Pancreas (tissue), 10 donors: ENCODE data around the gene CCL18. TPM values are rescaled to one million over a fixed set of nuclear protein-coding genes. Genes with fewer than 3 reads are reported as not detected.
"Not testable (repeated sequence)": the region's sequence is repeated elsewhere in the genome, so short reads cannot be mapped to it uniquely, and the experiment has no call there.

Source experiments
- ATAC-seq, 4 donors: fragments of 200-7000 bp; cut with Tn5 transposase; one replicate each; pipeline versions ENCODE4 v1.8.0 to v1.9.1; 2020; ENCODE audit warnings: mild to moderate bottlenecking in 4 of 4, moderate library complexity in 4 of 4
- DNase-seq, 6 donors: peaks; one replicate each; pipeline ENCODE4 v3.0.0-alpha.2; 2020
- FAIRE-seq: peaks from 2 replicates; lab custom pipeline; 2012; peaks lifted over from hg19 to GRCh38; lab: Jason Lieb, UNC
- H3K27ac ChIP-seq, 4 donors: fragments of 200-600 bp; sonication (generic); 1 replicate in 3 of 4; 2 replicates in 1 of 4; pipeline versions ENCODE4 v1.5.0 to v1.8.0; 2020
- H3K27me3 ChIP-seq, 4 donors: fragments of 200-600 bp; one replicate each; pipeline ENCODE4 v1.8.0; 2021
- H3K36me3 ChIP-seq, 3 donors: fragments of 200-600 bp; sonication (generic) in 1 of 3; one replicate each; pipeline versions ENCODE4 v1.5.0 to v1.8.0; 2020 to 2021
- H3K4me1 ChIP-seq, 3 donors: fragments of 200-600 bp; one replicate each; pipeline ENCODE4 v1.8.0; 2021
- H3K4me3 ChIP-seq, 4 donors: fragments of 200-600 bp; sonication (generic) in 2 of 4; one replicate each; pipeline versions ENCODE4 v1.5.0 to v1.8.0; 2020 to 2021
- H3K9me3 ChIP-seq, 4 donors: fragments of 200-600 bp; one replicate each; pipeline ENCODE4 v1.8.0; 2021
- CTCF ChIP-seq, 4 donors: fragments of 200-600 bp; sonication (generic) in 3 of 4; IDR thresholded peaks; one replicate each; pipeline versions ENCODE4 v1.5.0 to v1.8.0; 2021; ENCODE audit warnings: antibody characterized with exemption in 4 of 4
- WGBS, 2 donors: extraction: QIAGEN DNeasy Blood & Tissue Kit; methylation state at CpG; one replicate each; pipeline ENCODE4 v1.1.7; 2013; 5-methylcytosine and 5-hydroxymethylcytosine counted together
- intact Hi-C, 3 donors: fragments of 100-400 bp; cut with DNase I; formaldehyde crosslinking; loops; one replicate each; pipeline versions ENCODE4 v1.11.1 to v1.14.2; 2022
- polyA plus RNA-seq, 2 donors: library from polyadenylated mRNA; stranded (reverse); fragments of 200-250 nt; gene quantifications; one replicate each; pipeline ENCODE4 v1.2.3, GENCODE V29; 2013
- total RNA-seq, 6 donors: library from RNA; stranded (reverse); fragmentation: NEBNext Ultra II Directional in 4 of 6; extraction: Animal tissue kit (Norgen Biotek cat#: 25700) in 4 of 6; gene quantifications; one replicate each; pipeline versions ENCODE4 v1.2.1 to v1.2.4, GENCODE V29; 2021 to 2023
- donor health status: healthy with polysubstance abuse.
- donor health status: DM: no; HTN: no; CAD: no; lungs with moderate emphysema.
- donor health status: DM: no; HTN: no; CAD: no.
- donor health status: control.
- donor health status: control.
- donor health status: Bipolar disorder and iron deficiency.
- donor health status: DM: yes; HTN: yes; CAD: no.
- donor health status: DM: no; HTN: no; CAD: no.
- donor health status: DM: no; HTN: no; CAD: no.
- donor health status: DM: yes; HTN: yes; CAD: no.

The CCL18 gene
- total RNA-seq (1 to 10 TPM in 2 of 6 donors, under 1 TPM in 2, not detected in 2; 0.13 to 1.5 (median 1.1) TPM), polyA plus RNA-seq (not detected)

GRCh38 chr17:36063786-36064541 is at the start of gene CCL18:
Gene CCL18, plus strand, starts transcription at chr17:36064272. Its CDS starts 71 bp downstream, at chr17:36064343.
- H3K4me3 ChIP-seq, result no peak within 1 kb of the TSS
- FAIRE-seq (no peak), DNase-seq (no peak), ATAC-seq (no peak)
- no peak within 1 kb of the TSS for H3K27ac ChIP-seq
- WGBS, 2 donors, result 57 to 62% methylated on average over 5 of the region's 5 CpGs
- H3K36me3 ChIP-seq, result no peaks in the 10 kb centered on the region
- TF ChIP-seq CTCF (IDR thresholded peaks at IDR 0.05), result no peak
- intact Hi-C loops, result loop anchor here in 1 of 3 donors (10.0 kb wide), 1 partner anchor 89 kb away; no protein-coding TSS in a partner anchor
- no peaks in the 10 kb centered on the region for H3K9me3 ChIP-seq
- no peaks in the 10 kb centered on the region for H3K4me1 ChIP-seq
- H3K27me3 ChIP-seq, result no peaks in the 10 kb centered on the region

- Histone ChIP-seq H3K27me3 (no peaks in the 10 kb centered on the region), H3K36me3 (no peaks in the 10 kb centered on the region), H3K4me1 (no peaks in the 10 kb centered on the region), H3K4me3 (no peak overlapping the region), H3K9me3 (no peaks in the 10 kb centered on the region), H3K27ac (no peak overlapping the region)
- WGBS, 2 donors, result 69 to 71% methylated on average over 5 of the region's 5 CpGs
- ATAC-seq, result no peak
- intact Hi-C loops, result no loop called here
- DNase-seq, result no peak
- TF ChIP-seq CTCF (IDR thresholded peaks at IDR 0.05), result no peak
- no peak for FAIRE-seq
Observed at GRCh38 chr17:36014946-36015345, 49.1 kb upstream of the CCL18 start.

GRCh38 chr17:36015895-36016294 is 48.2 kb upstream of the CCL18 start:
- not testable (repeated sequence) for H3K4me1 ChIP-seq
- WGBS, 2 donors, result 85 to 87% methylated on average over 4 of the region's 4 CpGs

GRCh38 chr17:36016555-36016954 is 47.5 kb upstream of the CCL18 start:
- no peak for FAIRE-seq
- H3K9me3 ChIP-seq, result no peaks in the 10 kb centered on the region
- no peak overlapping the region for H3K27ac ChIP-seq
- 74 to 92% methylated on average over 2 of the region's 2 CpGs for WGBS, 2 donors
- no peaks in the 10 kb centered on the region for H3K4me1 ChIP-seq
- H3K36me3 ChIP-seq, result no peaks in the 10 kb centered on the region
- no peak for ATAC-seq
- no peak for DNase-seq
- intact Hi-C loops, result no loop called here
- no peak overlapping the region for H3K4me3 ChIP-seq
- no peaks in the 10 kb centered on the region for H3K27me3 ChIP-seq
- TF ChIP-seq CTCF (IDR thresholded peaks at IDR 0.05), result no peak

More at GRCh38 chr17:36015895-36016294, 48.2 kb upstream of the CCL18 start:
- H3K4me3 ChIP-seq, ATAC-seq, FAIRE-seq, intact Hi-C loops, H3K27ac ChIP-seq, H3K27me3 ChIP-seq, H3K36me3 ChIP-seq, H3K9me3 ChIP-seq, DNase-seq: not testable (repeated sequence)

GRCh38 chr17:36017799-36018198 is 46.3 kb upstream of the CCL18 start, which contains the start of gene CCL23:
Gene CCL23, minus strand, starts transcription at chr17:36017972. Its CDS starts 75 bp downstream, at chr17:36017897.
- FAIRE-seq, result no peak
- no peaks in the 10 kb centered on the region for H3K9me3 ChIP-seq
- intact Hi-C loops, result no loop called here
- peak in 1 of 4 donors; percentile 31 for ATAC-seq
- H3K4me1 ChIP-seq, result no peaks in the 10 kb centered on the region
- no peak for TF ChIP-seq CTCF (IDR thresholded peaks at IDR 0.05)
- no peak for DNase-seq
- H3K36me3 ChIP-seq, result no peaks in the 10 kb centered on the region
- H3K27me3 ChIP-seq, result no peaks in the 10 kb centered on the region
- no peak within 1 kb of the TSS for H3K27ac ChIP-seq
- no peak within 1 kb of the TSS for H3K4me3 ChIP-seq
- WGBS, 2 donors, result 42 to 59% methylated on average over 6 of the region's 6 CpGs
